Measurements from ENCODE around the gene DMKN. TPM values are rescaled to one million over a fixed set of nuclear protein-coding genes. Genes with fewer than 3 reads are reported as not detected.

Gene DMKN
- total and polyA plus RNA-seq, 2 of the 8 experiments (the other 6 are each of a cell fraction or from before 2014, with no cell fraction given), result 290 to 330 TPM

DNA sequence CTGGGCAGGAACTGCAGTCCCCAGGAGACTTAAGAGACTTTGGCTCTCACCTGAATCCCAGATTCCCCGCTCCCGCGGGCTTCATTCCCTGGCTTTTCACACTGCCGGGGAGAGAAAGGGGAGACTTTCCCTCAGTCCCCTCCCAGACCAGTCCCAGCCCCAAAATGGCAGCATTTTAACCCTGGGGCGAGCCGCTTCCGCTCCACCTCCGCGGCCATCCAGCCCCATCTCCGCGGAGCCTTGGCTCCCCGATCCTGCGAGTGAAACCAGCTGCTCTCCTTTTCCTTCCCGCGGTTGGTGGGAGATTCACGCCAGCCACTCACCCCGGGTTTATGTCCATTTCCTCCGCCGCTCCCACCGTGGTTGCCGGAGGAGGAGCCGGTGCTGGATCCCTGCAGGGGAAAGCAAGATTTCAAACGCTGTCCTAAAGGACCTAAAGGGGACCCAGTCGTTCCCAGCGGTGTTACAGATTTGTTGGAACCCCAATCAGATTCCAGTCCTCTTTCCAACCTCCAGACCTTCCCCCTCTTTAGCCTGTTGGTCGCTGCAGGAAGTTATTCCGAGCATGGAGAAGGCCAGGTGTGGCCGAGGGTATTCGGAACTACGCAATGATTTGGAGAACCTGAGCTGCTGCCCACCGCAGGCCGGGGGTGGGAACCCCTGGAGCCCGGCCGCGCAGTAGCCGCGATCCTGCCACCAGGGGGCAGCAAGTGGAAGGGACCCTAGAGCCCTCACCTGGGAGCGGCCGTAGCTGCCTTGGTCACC, 3.4 kb downstream of the DMKN start:
- peaks cover 14% of the 10 kb centered on the region for H3K23me2 ChIP-seq (ENCODE audit: low read depth, low read length)
- peak overlapping the region; percentile 92 for H3K27ac ChIP-seq (ENCODE audit: low read depth, low read length)
- no peak overlapping the region for H2BK120ac ChIP-seq (replicated peaks; ENCODE audit: low read depth, low read length)
- peaks cover 0 to 11% (median 6%) of the 10 kb centered on the region in 4 experiments; a peak in 3 of 7 replicates for H3K27me3 ChIP-seq (replicated peaks in 1 of 4; ENCODE audit: control insufficient read depth in 3 of 4, extremely low read depth in 1 of 4, insufficient read depth in 3 of 4, low read length in 3 of 4)
- peak overlapping the region; percentile 84 to 86 for H3K4me2 ChIP-seq (ENCODE audit: insufficient read depth in 1 of 2, low read depth in 2 of 2, low read length in 2 of 2)
- peak overlapping the region; percentile 98; the same call in 1 of the 2 replicates for H4K8ac ChIP-seq (ENCODE audit: extremely low read depth, insufficient read depth, low read length)
- peaks cover 0 to 3% of the 10 kb centered on the region in 2 experiments for H4K20me1 ChIP-seq (replicated peaks in 1 of 2; ENCODE audit: control insufficient read depth in 1 of 2, insufficient read depth in 2 of 2, low read length in 2 of 2)
- peak overlapping the region; percentile 87 for H3K4ac ChIP-seq (replicated peaks; ENCODE audit: insufficient read length, low read depth, low read length)
- peak overlapping the region; percentile 89 for H4K5ac ChIP-seq (ENCODE audit: insufficient read length, low read depth, low read length)
- H3K9me3 ChIP-seq (ENCODE audit: insufficient read depth in 2 of 2, low read depth in 1 of 2, low read length in 1 of 2), result no peaks in the 10 kb centered on the region
- ChIA-PET POLR2A (ENCODE audit: partially characterized antibody) (interaction anchor here (0.6 to 7.4 kb wide), 64 partner anchors 8 to 1628 kb away, joined by 3 to 110 read pairs (median 4); partner anchors contain the start of genes COX6B1, GAPDHS, HAUS5 and SBSN), CTCF (ENCODE audit: partially characterized antibody) (interaction anchor here (0.6 to 3.7 kb wide), 31 partner anchors 10 to 205 kb away, joined by 3 to 28 read pairs (median 5); partner anchors contain the start of gene PMIS2)
- DNase-seq (ENCODE audit: low read depth in 1 of 2, low spot score in 2 of 2), result peak; percentile 78 to 98
- peak overlapping the region; percentile 89 for H3K18ac ChIP-seq (ENCODE audit: extremely low read depth, low read length)
- H4K91ac ChIP-seq (replicated peaks; ENCODE audit: insufficient read length, low read length), result peak overlapping the region; percentile 63
- no peak overlapping the region for H2AK5ac ChIP-seq (ENCODE audit: low read depth, low read length)
- peaks cover 0 to 34% of the 10 kb centered on the region in 2 experiments; a peak in 2 of 4 replicates for H3K79me2 ChIP-seq (ENCODE audit: control insufficient read depth in 1 of 2, insufficient read depth in 2 of 2, low read length in 2 of 2)
- peak overlapping the region; percentile 87; the same call in 1 of the 2 replicates for H2BK12ac ChIP-seq (ENCODE audit: low read depth, low read length)
- no peak overlapping the region for H3K23ac ChIP-seq (ENCODE audit: insufficient read length)
- 3% methylated on average over 39 of the region's 39 CpGs; no CpG with 5 or more reads in 1 of the 2 experiments for WGBS, 2 experiments (ENCODE audit: extremely low coverage in 1 of 2, insufficient coverage in 1 of 2, insufficient read length in 1 of 2, insufficient replicate concordance in 2 of 2, low coverage in 1 of 2, low lambda C conversion rate in 2 of 2, missing lambda C conversion rate in 1 of 2)
- H3K14ac ChIP-seq (ENCODE audit: insufficient read length), result no peak overlapping the region
- peak overlapping the region; percentile 70 for H3K56ac ChIP-seq (replicated peaks; ENCODE audit: insufficient read length, low read depth, low read length)
- no peak overlapping the region for H2BK20ac ChIP-seq (ENCODE audit: low read length)
- H3K4me3 ChIP-seq (ENCODE audit: extremely low read depth in 1 of 4, insufficient read depth in 2 of 4, low read depth in 3 of 4, low read length in 4 of 4), result peak overlapping the region; percentile 77 to 99 (median 93)
- H3K4me1 ChIP-seq (replicated peaks in 1 of 4; ENCODE audit: control insufficient read depth in 3 of 4, insufficient read depth in 4 of 4, low read length in 3 of 4), result peaks cover 0 to 25% (median 21%) of the 10 kb centered on the region in 4 experiments; a peak in 6 of 7 replicates
- peaks cover 11 to 30% (median 17%) of the 10 kb centered on the region in 4 experiments for H3K36me3 ChIP-seq (ENCODE audit: control insufficient read depth in 2 of 4, insufficient read depth in 4 of 4, low read length in 3 of 4)
- peaks cover 2% of the 10 kb centered on the region; the same call in 1 of the 2 replicates for H3K79me1 ChIP-seq (ENCODE audit: low read depth, low read length)
- FAIRE-seq, result peak; percentile 68
- no peak overlapping the region; the same call in 1 of the 2 replicates for H2BK15ac ChIP-seq (ENCODE audit: low read length)
- peak overlapping the region; percentile 75; the same call in 1 of the 2 replicates for H2AFZ ChIP-seq (ENCODE audit: low read length)
- peak overlapping the region; percentile 64 to 95 (median 93) for H3K9ac ChIP-seq (replicated peaks in 1 of 4; ENCODE audit: extremely low read depth in 1 of 4, low read depth in 3 of 4, low read length in 3 of 4)
- H2BK5ac ChIP-seq (ENCODE audit: low read depth, low read length), result peak overlapping the region; percentile 94
- peak in 1 of 2 experiments; percentile 56; a peak in 1 of 3 replicates for TF ChIP-seq EP300 (IDR thresholded peaks at IDR 0.05; ENCODE audit: borderline replicate concordance in 1 of 2, low read depth in 2 of 2, low read length in 2 of 2)
- TF ChIP-seq ASH2L (IDR thresholded peaks at IDR 0.05; ENCODE audit: low read length), result peak; percentile 58
- TF ChIP-seq JUND (IDR thresholded peaks at IDR 0.05; ENCODE audit: low read length), result peak; percentile 12; the same call in 1 of the 2 replicates
- no peak for TF ChIP-seq SUZ12 (IDR thresholded peaks at IDR 0.05; ENCODE audit: low read length)
- TF ChIP-seq POLR2A (IDR thresholded peaks at IDR 0.05; ENCODE audit: control extremely low read depth in 1 of 2, low read depth in 2 of 2, low read length in 2 of 2), result peak; percentile 94
- no peak for TF ChIP-seq KDM5A (IDR thresholded peaks at IDR 0.05; ENCODE audit: low read length)
- TF ChIP-seq, protein P1, sequence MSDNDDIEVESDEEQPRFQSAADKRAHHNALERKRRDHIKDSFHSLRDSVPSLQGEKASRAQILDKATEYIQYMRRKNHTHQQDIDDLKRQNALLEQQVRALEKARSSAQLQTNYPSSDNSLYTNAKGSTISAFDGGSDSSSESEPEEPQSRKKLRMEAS (IDR thresholded peaks at IDR 0.05), result peak; percentile 35; the same call in 1 of the 2 replicates
- no peak; the same call in 1 of the 2 replicates for TF ChIP-seq CHD2 (IDR thresholded peaks at IDR 0.05; ENCODE audit: low read length)
- TF ChIP-seq CEBPB (IDR thresholded peaks at IDR 0.05; ENCODE audit: low read depth, low read length), result peak; percentile 69
- TF ChIP-seq PHF8 (conservative IDR thresholded peaks at IDR 0.05; ENCODE audit: low read depth, low read length), result peak; percentile 90

All from H1 (cell line).